ENCODE data around the gene TRAF2.

DNA sequence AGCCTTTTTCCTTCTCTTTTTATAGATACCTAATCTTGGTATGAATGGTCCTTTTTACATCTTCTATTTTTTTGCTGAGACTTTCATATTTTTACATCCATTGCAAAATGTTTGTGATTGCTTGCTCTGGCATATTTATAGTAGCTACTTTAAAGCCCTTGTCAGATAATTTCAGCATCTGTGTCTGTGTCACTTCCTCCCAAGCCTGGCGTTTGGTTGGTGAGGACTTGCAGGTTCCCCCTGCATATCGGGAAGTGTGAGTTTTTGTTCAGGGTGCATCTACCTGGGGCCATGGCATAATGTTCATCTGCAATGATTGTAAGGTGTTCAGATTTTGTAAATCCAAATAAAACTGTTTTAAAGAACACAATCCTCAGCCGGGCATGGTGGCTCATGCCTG is 49.3 kb downstream of the TRAF2 start:
- TF ChIP-seq ZFP30 (CRISPR knock-in tag; IDR thresholded peaks at IDR 0.05) (no peak), BACH2 (CRISPR knock-in tag; IDR thresholded peaks at IDR 0.05; ENCODE audit: borderline replicate concordance) (no peak), ZNF8 (CRISPR knock-in tag; IDR thresholded peaks at IDR 0.05) (no peak), TCF4 (CRISPR knock-in tag; IDR thresholded peaks at IDR 0.05; ENCODE audit: borderline replicate concordance) (no peak), SNAI2 (CRISPR knock-in tag; IDR thresholded peaks at IDR 0.05) (no peak)
